HG03558 (cell line): ENCODE data around the gene C2orf81.

ENCODE experiments used
- ATAC-seq: cut with Tn5 transposase; IDR thresholded peaks from one replicate; pipeline ENCODE4 v1.9.1; 2021; ENCODE audit warnings: moderate number of reproducible peaks; ENCODE audit not compliant: unreplicated experiment; ENCODE audit errors: extremely low read depth

The C2orf81 gene

DNA sequence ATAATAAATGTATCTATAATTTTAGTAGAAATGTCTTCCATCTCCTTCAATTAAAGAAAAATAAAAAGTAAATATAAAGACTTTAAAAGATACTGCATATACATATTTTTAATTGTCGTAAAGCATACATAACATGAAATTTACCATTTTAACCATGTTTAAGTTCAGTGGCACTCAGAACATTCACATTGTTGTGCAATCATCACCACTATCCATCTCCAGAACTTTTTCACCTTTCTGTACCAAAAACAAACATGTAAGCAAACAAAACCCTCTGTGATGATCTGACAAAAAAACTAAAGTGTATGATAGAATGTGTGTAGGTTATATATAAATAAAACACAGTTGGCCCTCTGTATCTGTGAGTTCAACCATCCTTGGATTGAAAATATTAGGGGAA is 27.9 kb downstream of the C2orf81 start:
- ATAC-seq = no peak

DNA sequence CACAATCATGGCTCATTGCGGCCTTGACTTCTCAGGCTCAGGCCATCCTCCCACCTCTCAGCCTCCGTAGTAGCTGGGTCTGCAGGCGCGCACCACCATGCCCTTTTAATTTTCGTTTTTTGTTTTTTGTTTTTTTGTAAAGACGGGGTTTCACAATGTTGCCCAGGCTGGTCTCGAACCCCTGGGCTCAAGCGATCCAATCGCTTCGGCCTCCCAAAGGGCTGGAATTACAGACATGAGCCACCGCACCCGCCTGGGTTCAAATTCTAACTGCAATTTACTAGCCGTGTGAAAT is 29.0 kb downstream of the C2orf81 start:
- no peak for ATAC-seq

- ATAC-seq = no peak
Observed at GRCh38 chr2:74391580-74392448, 29.6 kb downstream of the C2orf81 start.

DNA sequence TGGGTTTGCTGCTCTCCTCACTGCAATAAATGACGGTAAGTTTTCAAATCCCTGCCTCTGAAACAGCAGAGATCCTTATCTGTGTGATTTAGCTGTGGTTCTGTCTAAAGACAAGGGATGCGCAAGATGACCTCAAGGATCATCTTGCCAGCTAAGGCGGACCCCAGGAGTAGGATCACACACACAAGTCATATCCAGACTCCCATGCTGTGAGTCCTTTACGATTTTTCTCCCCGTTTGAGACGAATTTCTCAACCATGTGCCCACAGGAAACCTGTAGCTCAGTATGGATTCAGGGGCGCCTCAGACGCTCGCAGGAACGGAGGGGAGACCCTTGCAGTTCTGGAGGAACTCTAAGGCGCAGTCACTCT is 30.2 kb downstream of the C2orf81 start:
- no peak for ATAC-seq

DNA sequence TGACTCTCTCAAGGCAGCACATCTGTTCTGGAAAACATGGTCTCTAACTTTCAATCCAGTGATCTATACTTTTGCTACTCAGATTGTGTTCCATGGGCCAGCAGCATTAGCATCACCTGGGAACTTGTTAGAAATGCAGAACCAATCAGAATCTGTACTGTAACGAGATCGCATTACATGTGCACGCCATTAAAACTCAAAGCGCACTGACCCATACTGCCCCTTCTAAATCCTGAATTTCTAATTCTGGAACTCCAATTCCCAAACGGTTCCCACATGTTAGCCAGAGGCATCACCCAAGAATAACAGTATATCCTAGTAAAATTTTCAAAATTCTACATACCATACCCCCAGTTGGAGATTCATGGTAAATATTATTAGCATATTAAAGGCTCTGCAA is 30.8 kb downstream of the C2orf81 start:
- ATAC-seq = no peak

DNA sequence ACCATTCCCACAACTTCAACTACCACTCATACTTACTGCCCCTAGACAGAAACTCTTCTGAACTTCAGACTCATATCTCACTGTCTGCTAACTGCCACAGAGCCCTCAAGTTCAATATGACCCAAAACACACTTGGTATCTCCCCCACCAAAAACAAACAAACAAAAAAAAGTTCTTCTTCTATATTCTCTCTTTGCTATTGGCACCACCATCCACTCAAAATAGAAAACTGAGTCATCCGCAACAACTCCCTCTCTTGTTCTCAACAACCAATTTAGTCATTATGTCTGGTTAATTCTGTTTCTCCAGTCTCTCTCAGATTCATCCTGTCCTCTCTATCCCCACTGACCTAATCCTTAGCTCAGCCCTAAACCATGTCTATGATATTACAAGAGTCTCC is 34.1 kb downstream of the C2orf81 start:
- no peak for ATAC-seq

DNA sequence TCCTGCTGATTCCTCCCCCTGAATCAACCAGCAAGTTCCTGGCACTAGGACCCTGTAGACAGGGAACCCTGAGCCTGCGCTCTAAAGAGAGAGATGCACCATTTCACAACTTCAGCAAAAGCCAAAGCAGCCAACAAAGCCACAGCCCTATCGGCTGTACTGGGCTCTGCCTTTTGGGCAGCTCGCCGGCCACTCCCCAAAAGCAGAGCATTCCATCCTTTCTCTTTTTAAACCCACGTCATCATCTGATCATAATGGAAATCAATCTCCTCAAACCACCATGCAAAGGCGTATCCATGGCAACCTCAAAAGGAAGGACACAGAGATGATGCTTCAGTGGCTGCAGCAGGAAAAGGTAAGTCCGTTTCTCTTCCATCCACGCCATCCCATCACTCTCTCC is 36.0 kb downstream of the C2orf81 start:
- no peak for ATAC-seq

GRCh38 chr2:74384051-74384450 is 37.4 kb downstream of the C2orf81 start:
- no peak for ATAC-seq

DNA sequence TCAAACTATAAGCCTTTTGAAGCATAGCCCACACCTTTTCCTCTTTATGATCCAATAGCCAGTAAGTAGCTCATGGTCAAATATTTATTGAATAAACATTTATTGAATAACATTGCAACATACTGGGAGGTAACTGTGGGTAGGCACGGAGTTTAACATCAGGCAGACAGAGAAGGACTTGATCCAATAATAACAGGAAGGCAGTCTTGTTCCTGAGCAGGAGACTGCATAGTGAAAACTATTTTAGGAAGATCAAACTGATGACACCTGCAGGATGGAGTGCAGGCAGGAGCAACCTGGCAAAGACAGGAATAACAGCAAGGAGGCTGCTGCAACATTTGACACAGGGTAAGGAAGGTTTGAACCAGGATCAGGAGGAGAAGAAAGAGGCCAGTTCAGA is 38.2 kb downstream of the C2orf81 start:
- no peak for ATAC-seq

DNA sequence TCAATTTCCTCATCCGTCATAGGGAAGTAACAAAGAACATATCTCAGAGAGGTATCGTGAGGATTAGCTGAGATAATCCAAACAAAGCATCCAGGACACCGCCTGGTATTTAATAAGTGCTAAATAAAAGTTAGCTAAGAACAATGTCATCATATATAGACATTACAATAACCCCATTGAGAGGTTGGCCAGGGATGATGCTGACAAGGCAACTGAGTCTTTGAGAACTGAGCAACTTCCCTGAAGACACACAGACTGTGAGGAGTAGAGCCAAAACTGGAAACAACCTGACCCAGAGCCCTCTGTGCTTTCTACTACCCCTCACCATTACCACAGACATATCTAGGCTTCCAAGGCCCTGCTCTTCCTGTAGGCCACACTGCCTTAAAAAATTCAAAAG is 39.7 kb downstream of the C2orf81 start:
- ATAC-seq = no peak

DNA sequence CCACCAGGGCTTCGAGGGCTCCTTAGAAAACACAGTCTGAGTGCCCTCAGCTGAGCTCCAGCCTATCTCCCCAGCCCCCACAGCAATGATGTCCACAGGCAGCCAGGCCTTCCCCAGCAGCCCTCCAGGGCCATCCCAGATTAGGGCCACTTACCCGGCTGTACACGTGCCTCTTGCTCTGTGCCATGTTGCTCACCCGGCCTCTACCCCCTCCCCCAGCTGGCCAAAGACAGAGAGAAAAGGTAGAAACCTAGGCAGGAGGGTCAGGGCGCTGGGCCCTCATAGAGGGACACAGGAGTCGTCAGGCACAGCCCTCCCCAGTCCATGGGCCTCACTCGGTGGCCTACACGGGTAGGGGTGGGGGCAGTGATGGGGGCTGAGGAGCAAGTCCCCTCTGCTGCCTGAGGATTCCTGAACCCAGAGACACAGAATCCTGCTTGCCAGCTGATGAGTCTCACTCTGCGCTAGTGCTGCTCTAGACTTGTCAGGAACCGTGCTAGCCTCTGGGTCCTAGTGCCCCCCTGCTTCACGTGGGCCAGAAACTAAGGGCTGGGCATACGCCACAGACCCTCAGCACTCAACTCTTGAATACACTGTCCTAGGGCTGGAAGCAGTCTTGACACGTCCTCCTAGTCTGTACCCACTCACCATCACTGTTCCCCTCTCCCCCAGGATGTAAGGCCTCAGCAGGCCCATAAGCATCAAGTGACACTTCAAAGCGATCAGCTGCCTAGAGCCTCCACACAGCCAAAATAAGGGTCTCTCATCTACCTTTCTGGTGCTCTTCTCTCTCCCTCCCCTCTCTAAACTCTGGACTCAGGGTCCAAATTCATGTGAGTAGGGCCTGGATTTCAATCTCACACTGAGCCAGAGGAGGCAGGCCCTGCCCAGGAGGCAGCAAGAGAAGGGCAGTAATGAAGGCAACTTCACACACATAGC is 41.3 kb downstream of the C2orf81 start, which contains the start of gene DCTN1:
DCTN1 (minus strand) TSS at position 461 of the 939 bp plus-strand sequence; CDS start at position 187, 274 bp downstream.
- ATAC-seq = no peak

DNA sequence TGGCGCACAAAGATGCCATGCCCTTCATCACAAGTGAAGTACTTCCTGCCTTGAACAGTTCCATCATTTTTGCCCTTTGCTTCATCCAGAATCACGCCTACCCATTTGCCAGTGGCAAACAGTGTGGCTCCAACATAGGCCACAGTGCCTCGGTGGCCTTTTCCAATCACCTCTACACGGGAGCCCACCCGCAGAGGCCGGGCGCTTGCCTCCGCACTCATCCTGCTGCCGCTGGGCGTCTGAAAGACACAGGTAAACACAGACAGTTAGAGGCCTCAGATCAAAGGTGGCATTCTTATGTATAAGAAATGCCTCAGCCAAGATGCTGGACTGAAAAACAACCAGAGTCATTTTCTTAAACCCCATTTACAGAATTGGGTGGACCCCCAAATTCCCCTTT is 43.4 kb downstream of the C2orf81 start:
- ATAC-seq = no peak

GRCh38 chr2:74375838-74376237 is 45.6 kb downstream of the C2orf81 start:
- ATAC-seq = no peak

- no peak for ATAC-seq
Observed at GRCh38 chr2:74374509-74375205, 46.8 kb downstream of the C2orf81 start.

- no peak for ATAC-seq
Observed at GRCh38 chr2:74373985-74374384, 47.4 kb downstream of the C2orf81 start.

GRCh38 chr2:74373221-74373676 is 48.2 kb downstream of the C2orf81 start:
- no peak for ATAC-seq

GRCh38 chr2:74372674-74373073 is 48.7 kb downstream of the C2orf81 start:
- ATAC-seq = no peak

GRCh38 chr2:74371421-74371820 is 50.0 kb downstream of the C2orf81 start:
- ATAC-seq = no peak

DNA sequence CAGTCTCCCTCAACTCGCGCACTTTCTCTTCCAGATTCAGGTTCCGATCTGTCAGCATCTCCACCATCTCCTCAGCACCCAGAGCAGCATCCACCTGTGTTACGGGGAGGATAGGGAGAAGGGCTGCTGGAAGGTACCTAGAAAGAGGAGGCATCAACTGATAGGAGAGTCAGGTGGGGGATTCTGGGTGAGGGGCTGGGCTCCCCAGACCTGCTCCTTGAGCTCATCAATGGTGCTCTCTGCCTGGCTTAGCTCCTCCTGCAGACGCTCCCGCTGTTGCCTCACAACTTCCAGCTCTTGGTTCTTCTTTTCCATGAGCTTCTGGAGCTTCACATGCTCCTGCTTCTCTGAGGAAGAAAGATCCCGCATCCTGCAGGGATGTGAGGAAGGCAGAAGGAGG is 51.4 kb downstream of the C2orf81 start:
- no peak for ATAC-seq

GRCh38 chr2:74368499-74368898 is 52.9 kb downstream of the C2orf81 start:
- no peak for ATAC-seq

DNA sequence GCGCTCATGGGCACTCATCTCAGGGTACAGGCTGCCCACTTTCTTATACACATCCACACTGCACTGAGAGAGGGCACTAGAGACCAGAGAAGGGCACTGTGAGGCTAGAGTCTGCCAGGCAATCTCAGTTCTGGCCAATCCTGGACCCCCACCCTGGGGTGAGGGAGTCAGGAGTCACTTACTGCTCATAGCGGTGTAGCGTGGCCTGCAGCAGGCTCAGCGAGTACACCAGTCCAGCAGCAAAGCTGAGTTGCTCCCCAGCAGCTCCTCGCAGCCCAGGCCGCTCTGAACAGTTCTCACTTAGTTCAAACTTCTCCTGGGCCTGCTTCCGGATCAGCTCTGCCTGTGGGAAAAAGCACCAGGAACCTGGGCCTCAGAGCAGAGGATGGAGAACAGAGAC is 53.6 kb downstream of the C2orf81 start:
- ATAC-seq = no peak
